HCT116 (cell line): ENCODE data around the gene NDUFB10. TPM values are rescaled to one million over a fixed set of nuclear protein-coding genes. Genes with fewer than 3 reads are reported as not detected.
A peak's percentile ranks its signal among the peaks of the same experiment; 100 is the strongest.

Experiments
- ATAC-seq: fragments of 200-7000 bp; cut with Tn5 transposase; 2 replicates; pipeline ENCODE4 v1.9.1; 2020; ENCODE audit warnings: mild to moderate bottlenecking, moderate library complexity
- BruUV-seq: library from RNA; stranded (reverse); fragments of 400-500 nt; replicated peaks from 2 replicates; lab custom pipeline; 2021; lab: Mats Ljungman, UMichigan
- CTCF ChIA-PET: fragments of 300-600 bp; sonication (Branson Sonifier 250); formaldehyde crosslinking; loops from one replicate; lab custom pipeline; 2021; ENCODE audit warnings: antibody characterized with exemption; lab: Charles Lee
- POLR2A ChIA-PET: fragments of 300-600, 350-600 bp; sonication (Branson Sonifier 250); formaldehyde crosslinking; loops from one replicate; lab custom pipeline; 2021; ENCODE audit warnings: antibody characterized with exemption; lab: Charles Lee
- RAD21 ChIA-PET, 2 experiments: fragments of 300-600 bp; sonication (Branson Sonifier 250); formaldehyde crosslinking; loops; one replicate each; lab custom pipeline; 2023; ENCODE audit warnings: low total read pairs in 2 of 2; ENCODE audit not compliant: uncharacterized antibody in 2 of 2, unreplicated experiment in 2 of 2, low non-redundant PET in 1 of 2; lab: Charles Lee
- DNase-seq: peaks from one replicate; pipeline ENCODE4 v3.0.0-alpha.2; 2010; ENCODE audit warnings: low read depth, low spot score
- H2AFZ ChIP-seq: fragments of 200-600 bp; shearing (Covaris generic), sonication (generic); 2 replicates; pipeline ENCODE4 v1.6.1; 2017; ENCODE audit warnings: low read depth, mixed run types, mixed read lengths, antibody characterized with exemption, low read length; ENCODE audit not compliant: poor library complexity, severe bottlenecking
- H3K27ac ChIP-seq: 2 replicates; pipeline ENCODE4 v1.5.1; 2012; ENCODE audit warnings: low read depth, low read length
- H3K27me3 ChIP-seq: fragments of 200-600 bp; sonication (generic); 2 replicates; pipeline ENCODE4 v1.6.1; 2016; ENCODE audit warnings: mixed run types, low read length, mixed read lengths; ENCODE audit not compliant: insufficient read depth
- H3K36me3 ChIP-seq, 2 experiments: fragments of 200-500 bp in 1 of 2; fragments of 200-600 bp in 1 of 2; sonication (Bioruptor generic) in 1 of 2; sonication (generic) in 1 of 2; 2 replicates each; pipeline versions ENCODE4 v1.5.1 to v1.6.1; 2014 to 2016; ENCODE audit warnings: low read length in 2 of 2, inconsistent platforms in 1 of 2, mixed read lengths in 1 of 2, mixed run types in 1 of 2; ENCODE audit not compliant: insufficient read depth in 2 of 2, control insufficient read depth in 1 of 2
- H3K4me1 ChIP-seq, 2 experiments: fragments of 200-600 bp in 1 of 2; sonication (generic) in 1 of 2; 2 replicates each; pipeline versions ENCODE4 v1.5.1 to v1.6.1; 2012 to 2017; ENCODE audit warnings: low read length in 2 of 2, inconsistent platforms in 1 of 2, mild to moderate bottlenecking in 1 of 2, mixed read lengths in 1 of 2, mixed run types in 1 of 2, moderate library complexity in 1 of 2; ENCODE audit not compliant: insufficient read depth in 2 of 2, control insufficient read depth in 1 of 2
- H3K4me2 ChIP-seq: fragments of 200-600 bp; sonication (generic); 2 replicates; pipeline ENCODE4 v1.6.1; 2017; ENCODE audit warnings: mixed run types, low read length, mixed read lengths
- H3K4me3 ChIP-seq, 2 experiments: fragments of 200-600 bp in 1 of 2; sonication (generic) in 1 of 2; replicated peaks in 1 of 2; 2 replicates each; pipeline ENCODE4 v1.5.1; 2011 to 2016; ENCODE audit warnings: low read length in 2 of 2, control low read depth in 1 of 2, low read depth in 1 of 2, mild to moderate bottlenecking in 1 of 2, mixed read lengths in 1 of 2, mixed run types in 1 of 2
- H3K79me2 ChIP-seq: fragments of 200-600 bp; sonication (generic); 2 replicates; pipeline ENCODE4 v1.6.1; 2017; ENCODE audit warnings: mild to moderate bottlenecking, mixed run types, low read length, moderate library complexity, mixed read lengths; ENCODE audit not compliant: insufficient read depth
- H3K9ac ChIP-seq: fragments of 200-600 bp; sonication (generic); 2 replicates; pipeline ENCODE4 v1.6.1; 2016; ENCODE audit warnings: low read length, mixed read lengths
- H3K9me2 ChIP-seq: fragments of 200-600 bp; sonication (generic), shearing (Covaris generic); 2 replicates; pipeline ENCODE4 v1.6.1; 2017; ENCODE audit warnings: mixed run types, mild to moderate bottlenecking, moderate library complexity; ENCODE audit not compliant: insufficient read depth
- H3K9me3 ChIP-seq, 2 experiments: fragments of 200-500 bp in 1 of 2; fragments of 200-600 bp in 1 of 2; sonication (Bioruptor generic) in 1 of 2; sonication (generic) in 1 of 2; 2 replicates each; pipeline ENCODE4 v1.6.1; 2014 to 2017; ENCODE audit warnings: low read length in 2 of 2, mixed read lengths in 2 of 2, inconsistent platforms in 1 of 2, low read depth in 1 of 2, mild to moderate bottlenecking in 1 of 2, mixed run types in 1 of 2, moderate library complexity in 1 of 2; ENCODE audit not compliant: control insufficient read depth in 1 of 2, insufficient read depth in 1 of 2
- H4K20me1 ChIP-seq: fragments of 200-600 bp; sonication (generic), shearing (Covaris generic); 2 replicates; pipeline ENCODE4 v1.6.1; 2017; ENCODE audit warnings: mixed run types, mild to moderate bottlenecking, moderate library complexity; ENCODE audit not compliant: insufficient read depth
- ATF3 ChIP-seq: IDR thresholded peaks from 2 replicates; pipeline ENCODE4 v1.6.1; 2012
- CBX3 ChIP-seq: IDR thresholded peaks from 2 replicates; pipeline ENCODE4 v1.6.1; 2012; ENCODE audit warnings: low read depth
- CEBPB ChIP-seq: IDR thresholded peaks from 2 replicates; pipeline ENCODE4 v1.6.1; 2012; ENCODE audit warnings: low read depth
- EGR1 ChIP-seq: IDR thresholded peaks from 2 replicates; pipeline ENCODE4 v1.6.1; 2012; ENCODE audit warnings: low read depth
- ELF1 ChIP-seq: IDR thresholded peaks from 2 replicates; pipeline ENCODE4 v1.6.1; 2012; ENCODE audit warnings: low read depth, borderline replicate concordance
- EZH2phosphoT487 ChIP-seq: fragments of 200-600 bp; IDR thresholded peaks from 2 replicates; pipeline ENCODE4 v1.6.1; 2018; ENCODE audit warnings: antibody characterized with exemption, borderline replicate concordance
- FOSL1 ChIP-seq: IDR thresholded peaks from 2 replicates; pipeline ENCODE4 v1.6.1; 2012; ENCODE audit warnings: low read depth
- JUND ChIP-seq: IDR thresholded peaks from 2 replicates; pipeline ENCODE4 v1.6.1; 2012
- MAX ChIP-seq: IDR thresholded peaks from 2 replicates; pipeline ENCODE4 v1.6.1; 2012
- POLR2AphosphoS5 ChIP-seq: IDR thresholded peaks from 2 replicates; pipeline ENCODE4 v1.6.1; 2011; ENCODE audit warnings: mild to moderate bottlenecking, low read depth, low read length, moderate library complexity
- RAD21 ChIP-seq: IDR thresholded peaks from 2 replicates; pipeline ENCODE4 v1.6.1; 2012; ENCODE audit warnings: low read depth, mild to moderate bottlenecking
- SP1 ChIP-seq: IDR thresholded peaks from 2 replicates; pipeline ENCODE4 v1.6.1; 2012; ENCODE audit warnings: low read depth
- SRF ChIP-seq: IDR thresholded peaks from 2 replicates; pipeline ENCODE4 v1.6.1; 2012; ENCODE audit warnings: low read depth
- YY1 ChIP-seq: IDR thresholded peaks from 2 replicates; pipeline ENCODE4 v1.6.1; 2011; ENCODE audit warnings: low read length, low read depth, moderate library complexity, mild to moderate bottlenecking; ENCODE audit not compliant: insufficient replicate concordance; ENCODE audit errors: extremely low read depth
- ZFX ChIP-seq: fragments of 450-650 bp; IDR thresholded peaks from 2 replicates; pipeline ENCODE4 v1.6.1; 2017
- ZNF274 ChIP-seq: fragments of 200-500 bp; sonication (Bioruptor generic); IDR thresholded peaks from 2 replicates; pipeline ENCODE4 v1.6.1; 2014; ENCODE audit warnings: mild to moderate bottlenecking, low read depth, low read length, inconsistent platforms
- intact Hi-C: fragments of 100-400 bp; cut with micrococcal nuclease; formaldehyde crosslinking; loops from 2 replicates; pipeline ENCODE4 v1.10.0; 2022
- total RNA-seq: library from RNA; stranded (reverse); gene quantifications from one replicate; pipeline ENCODE4 v1.2.1, GENCODE V29; 2021; ENCODE audit not compliant: unreplicated experiment
- TF ChIP-seq, protein P1 (sequence below): IDR thresholded peaks from 2 replicates; pipeline ENCODE4 v1.6.1; 2012; ENCODE audit warnings: low read depth

The NDUFB10 gene
- total RNA-seq, 1 experiment from 2014 or later = 273 TPM

DNA sequence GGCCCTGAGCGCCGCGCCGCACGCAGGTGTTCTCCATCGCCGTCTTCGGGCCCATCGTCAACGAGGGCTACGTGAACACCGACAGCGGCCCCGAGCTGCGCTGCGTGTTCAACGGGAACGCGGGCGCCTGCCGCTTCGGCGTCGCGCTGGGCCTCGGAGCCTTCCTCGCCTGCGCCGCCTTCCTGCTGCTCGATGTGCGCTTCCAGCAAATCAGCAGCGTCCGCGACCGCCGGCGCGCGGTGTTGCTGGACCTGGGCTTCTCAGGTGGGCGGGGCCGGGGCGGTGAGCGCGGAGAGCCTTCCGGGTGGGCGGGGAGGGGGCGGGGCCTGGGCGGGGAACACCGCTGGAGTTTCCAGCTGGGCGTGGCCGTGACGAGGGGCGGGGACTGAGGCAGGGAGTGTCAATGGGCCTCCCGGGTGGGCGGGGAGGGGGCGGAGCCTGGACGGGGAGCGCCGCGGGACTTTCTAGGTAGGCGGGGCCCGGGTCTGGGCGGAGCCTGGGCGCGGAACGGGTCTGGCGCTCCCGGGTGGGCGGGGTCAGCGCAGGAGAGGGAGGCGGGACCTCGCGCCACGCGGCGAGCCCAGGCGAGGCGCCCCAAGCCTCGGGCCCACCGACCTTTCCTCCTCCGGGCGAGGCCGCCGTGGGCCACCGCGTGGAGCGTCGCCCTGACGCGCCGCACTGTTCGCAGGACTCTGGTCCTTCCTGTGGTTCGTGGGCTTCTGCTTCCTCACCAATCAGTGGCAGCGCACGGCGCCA, 32.8 kb downstream of the NDUFB10 start:
- no peaks in the 10 kb centered on the region for H3K9me3 ChIP-seq
- H3K4me3 ChIP-seq = no peak overlapping the region
- H3K9me2 ChIP-seq = no peaks in the 10 kb centered on the region
- peak; percentile 75 for ATAC-seq
- peak overlapping the region; percentile 27; the same call in 1 of the 2 replicates for H3K4me2 ChIP-seq
- ChIA-PET CTCF (interaction anchor here (1.6 kb wide), 1 partner anchor 12 kb away, joined by 9 read pairs; no protein-coding TSS in a partner anchor), RAD21 (no interaction called here), POLR2A (no interaction called here)
- no peak overlapping the region for H3K9ac ChIP-seq
- no peaks in the 10 kb centered on the region for H3K79me2 ChIP-seq
- DNase-seq = peak; percentile 61
- TF ChIP-seq MAX (peak; percentile 68), CBX3 (no peak), SP1 (no peak)
- BruUV-seq = no TSS peak
- H3K36me3 ChIP-seq = peaks cover 0 to under 1% of the 10 kb centered on the region in 2 experiments; a peak in 2 of 4 replicates
- no peak overlapping the region for H2AFZ ChIP-seq
- peaks cover 11 to 34% of the 10 kb centered on the region in 2 experiments; a peak in 3 of 4 replicates for H3K4me1 ChIP-seq
- H3K27me3 ChIP-seq = no peaks in the 10 kb centered on the region
- H3K27ac ChIP-seq = peak overlapping the region; percentile 43; the same call in 1 of the 2 replicates
- H4K20me1 ChIP-seq = no peaks in the 10 kb centered on the region
- intact Hi-C loops = no loop called here

DNA sequence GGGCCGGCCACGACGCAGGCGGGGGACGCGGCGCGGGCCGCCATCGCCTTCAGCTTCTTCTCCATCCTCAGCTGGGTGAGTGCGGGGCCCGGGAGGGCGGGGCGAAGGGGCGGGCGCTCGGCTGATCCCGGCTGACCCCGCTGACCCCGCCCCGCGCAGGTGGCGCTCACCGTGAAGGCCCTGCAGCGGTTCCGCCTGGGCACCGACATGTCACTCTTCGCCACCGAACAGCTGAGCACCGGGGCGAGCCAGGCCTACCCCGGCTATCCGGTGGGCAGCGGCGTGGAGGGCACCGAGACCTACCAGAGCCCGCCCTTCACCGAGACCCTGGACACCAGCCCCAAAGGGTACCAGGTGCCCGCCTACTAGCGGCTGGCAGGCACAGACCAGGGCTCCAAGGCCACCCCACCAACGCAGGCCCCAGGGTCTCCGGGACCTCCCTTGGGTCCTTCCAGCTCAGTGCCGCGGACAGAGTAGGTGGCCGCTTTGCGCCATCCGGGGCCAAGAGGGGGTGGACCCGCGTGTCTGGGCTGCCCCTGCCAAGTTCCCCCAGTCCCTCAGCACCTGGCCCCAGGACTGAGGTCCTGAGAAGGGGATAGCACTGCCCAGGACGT, 33.5 kb downstream of the NDUFB10 start:
- H3K4me2 ChIP-seq = no peak overlapping the region
- H3K9me2 ChIP-seq = no peaks in the 10 kb centered on the region
- H3K9me3 ChIP-seq = no peaks in the 10 kb centered on the region
- peaks cover 2 to 7% of the 10 kb centered on the region in 2 experiments; a peak in 3 of 4 replicates for H3K36me3 ChIP-seq
- H3K27ac ChIP-seq = peak overlapping the region; percentile 43; the same call in 1 of the 2 replicates
- CTCF ChIA-PET = interaction anchor here (1.6 kb wide), 1 partner anchor 11 kb away, joined by 9 read pairs; no protein-coding TSS in a partner anchor
- no peaks in the 10 kb centered on the region for H4K20me1 ChIP-seq
- ATAC-seq (no peak), DNase-seq (no peak)
- no peaks in the 10 kb centered on the region for H3K79me2 ChIP-seq
- H3K27me3 ChIP-seq = no peaks in the 10 kb centered on the region
- H3K4me1 ChIP-seq = peaks cover 11 to 34% of the 10 kb centered on the region in 2 experiments; a peak in 3 of 4 replicates
- intact Hi-C loops = no loop called here
- RAD21 ChIA-PET = no interaction called here
- H3K9ac ChIP-seq = no peak overlapping the region
- no peak overlapping the region for H3K4me3 ChIP-seq
- no peak overlapping the region for H2AFZ ChIP-seq
- POLR2A ChIA-PET = no interaction called here
- BruUV-seq = no TSS peak
- TF ChIP-seq ZNF274 (no peak), RAD21 (no peak), ZFX (no peak), EZH2phosphoT487 (no peak), FOSL1 (no peak), POLR2AphosphoS5 (no peak), JUND (no peak), EGR1 (no peak), ELF1 (no peak), CEBPB (no peak), ATF3 (no peak), SRF (no peak), YY1 (no peak), CBX3 (no peak)
- TF ChIP-seq, protein P1, sequence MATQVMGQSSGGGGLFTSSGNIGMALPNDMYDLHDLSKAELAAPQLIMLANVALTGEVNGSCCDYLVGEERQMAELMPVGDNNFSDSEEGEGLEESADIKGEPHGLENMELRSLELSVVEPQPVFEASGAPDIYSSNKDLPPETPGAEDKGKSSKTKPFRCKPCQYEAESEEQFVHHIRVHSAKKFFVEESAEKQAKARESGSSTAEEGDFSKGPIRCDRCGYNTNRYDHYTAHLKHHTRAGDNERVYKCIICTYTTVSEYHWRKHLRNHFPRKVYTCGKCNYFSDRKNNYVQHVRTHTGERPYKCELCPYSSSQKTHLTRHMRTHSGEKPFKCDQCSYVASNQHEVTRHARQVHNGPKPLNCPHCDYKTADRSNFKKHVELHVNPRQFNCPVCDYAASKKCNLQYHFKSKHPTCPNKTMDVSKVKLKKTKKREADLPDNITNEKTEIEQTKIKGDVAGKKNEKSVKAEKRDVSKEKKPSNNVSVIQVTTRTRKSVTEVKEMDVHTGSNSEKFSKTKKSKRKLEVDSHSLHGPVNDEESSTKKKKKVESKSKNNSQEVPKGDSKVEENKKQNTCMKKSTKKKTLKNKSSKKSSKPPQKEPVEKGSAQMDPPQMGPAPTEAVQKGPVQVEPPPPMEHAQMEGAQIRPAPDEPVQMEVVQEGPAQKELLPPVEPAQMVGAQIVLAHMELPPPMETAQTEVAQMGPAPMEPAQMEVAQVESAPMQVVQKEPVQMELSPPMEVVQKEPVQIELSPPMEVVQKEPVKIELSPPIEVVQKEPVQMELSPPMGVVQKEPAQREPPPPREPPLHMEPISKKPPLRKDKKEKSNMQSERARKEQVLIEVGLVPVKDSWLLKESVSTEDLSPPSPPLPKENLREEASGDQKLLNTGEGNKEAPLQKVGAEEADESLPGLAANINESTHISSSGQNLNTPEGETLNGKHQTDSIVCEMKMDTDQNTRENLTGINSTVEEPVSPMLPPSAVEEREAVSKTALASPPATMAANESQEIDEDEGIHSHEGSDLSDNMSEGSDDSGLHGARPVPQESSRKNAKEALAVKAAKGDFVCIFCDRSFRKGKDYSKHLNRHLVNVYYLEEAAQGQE = no peak
